ENCODE results near the gene ARVCF.

ARVCF gene

GRCh38 chr22:19961868-19962245, 54.8 kb downstream of the ARVCF start:
- no peak for ATAC-seq (ENCODE audit: low read depth)
- no peaks in the 10 kb centered on the region for H3K27me3 ChIP-seq (ENCODE audit: insufficient read depth, poor library complexity, severe bottlenecking)
- peak; percentile 42 for DNase-seq (ENCODE audit: low spot score)
- H3K36me3 ChIP-seq (ENCODE audit: low read depth): peaks cover 21% of the 10 kb centered on the region
- H3K4me1 ChIP-seq (ENCODE audit: insufficient read depth, poor library complexity, severe bottlenecking): peaks cover 16% of the 10 kb centered on the region
- no peak for TF ChIP-seq CTCF (IDR thresholded peaks at IDR 0.05; ENCODE audit: poor library complexity, severe bottlenecking)
- H3K27ac ChIP-seq (ENCODE audit: poor library complexity, severe bottlenecking): peak overlapping the region; percentile 91
- no peaks in the 10 kb centered on the region for H3K9me3 ChIP-seq (ENCODE audit: severe bottlenecking)
- no peak overlapping the region for H3K4me3 ChIP-seq (ENCODE audit: severe bottlenecking)

- DNase-seq (ENCODE audit: low spot score) (peak; percentile 40), ATAC-seq (ENCODE audit: low read depth) (no peak)
- TF ChIP-seq CTCF (IDR thresholded peaks at IDR 0.05; ENCODE audit: poor library complexity, severe bottlenecking): no peak
- no peak overlapping the region for H3K4me3 ChIP-seq (ENCODE audit: severe bottlenecking)
- H3K9me3 ChIP-seq (ENCODE audit: severe bottlenecking): no peaks in the 10 kb centered on the region
- peaks cover 21% of the 10 kb centered on the region for H3K36me3 ChIP-seq (ENCODE audit: low read depth)
- H3K27me3 ChIP-seq (ENCODE audit: insufficient read depth, poor library complexity, severe bottlenecking): no peaks in the 10 kb centered on the region
- peaks cover 16% of the 10 kb centered on the region for H3K4me1 ChIP-seq (ENCODE audit: insufficient read depth, poor library complexity, severe bottlenecking)
- H3K27ac ChIP-seq (ENCODE audit: poor library complexity, severe bottlenecking): peak overlapping the region; percentile 91
Measured at GRCh38 chr22:19961201-19961580, 55.4 kb downstream of the ARVCF start.

- Histone ChIP-seq H3K27me3 (ENCODE audit: insufficient read depth, poor library complexity, severe bottlenecking) (no peaks in the 10 kb centered on the region), H3K36me3 (ENCODE audit: low read depth) (peaks cover 21% of the 10 kb centered on the region), H3K27ac (ENCODE audit: poor library complexity, severe bottlenecking) (no peak overlapping the region), H3K9me3 (ENCODE audit: severe bottlenecking) (no peaks in the 10 kb centered on the region), H3K4me1 (ENCODE audit: insufficient read depth, poor library complexity, severe bottlenecking) (peaks cover 16% of the 10 kb centered on the region), H3K4me3 (ENCODE audit: severe bottlenecking) (no peak overlapping the region)
- no peak for ATAC-seq (ENCODE audit: low read depth)
- TF ChIP-seq CTCF (IDR thresholded peaks at IDR 0.05; ENCODE audit: poor library complexity, severe bottlenecking): no peak
- peak; percentile 49 for DNase-seq (ENCODE audit: low spot score)
Measured at GRCh38 chr22:19960491-19961200, 56.0 kb downstream of the ARVCF start.

- Histone ChIP-seq H3K27ac (ENCODE audit: poor library complexity, severe bottlenecking) (peak overlapping the region; percentile 14), H3K27me3 (ENCODE audit: insufficient read depth, poor library complexity, severe bottlenecking) (no peaks in the 10 kb centered on the region), H3K4me1 (ENCODE audit: insufficient read depth, poor library complexity, severe bottlenecking) (peaks cover 16% of the 10 kb centered on the region), H3K4me3 (ENCODE audit: severe bottlenecking) (no peak overlapping the region), H3K9me3 (ENCODE audit: severe bottlenecking) (no peaks in the 10 kb centered on the region), H3K36me3 (ENCODE audit: low read depth) (peaks cover 15% of the 10 kb centered on the region)
- ATAC-seq (ENCODE audit: low read depth): no peak
- no peak for TF ChIP-seq CTCF (IDR thresholded peaks at IDR 0.05; ENCODE audit: poor library complexity, severe bottlenecking)
- DNase-seq (ENCODE audit: low spot score): peak; percentile 60
Measured at GRCh38 chr22:19959587-19960490, 56.8 kb downstream of the ARVCF start.

Measured in RWPE2 (cell line).